Measurements from ENCODE around the gene SYT1. TPM values are rescaled to one million over a fixed set of nuclear protein-coding genes. Genes with fewer than 3 reads are reported as not detected.

SYT1 gene
- total RNA-seq, 4 donors from 2014 or later: 4.1 to 10.0 (median 6.7) TPM

GRCh38 chr12:79085106-79085682 lies 220.6 kb downstream of the SYT1 start:
- TF ChIP-seq CTCF (IDR thresholded peaks at IDR 0.05) (no peak), POLR2A (IDR thresholded peaks at IDR 0.05; ENCODE audit: low read depth) (no peak), POLR2AphosphoS5 (IDR thresholded peaks at IDR 0.05) (no peak), EP300 (IDR thresholded peaks at IDR 0.05) (no peak)
- no peak overlapping the region for H3K27ac ChIP-seq (replicated peaks in 1 of 4)
- no peaks in the 10 kb centered on the region for H3K9me3 ChIP-seq
- H3K4me1 ChIP-seq: no peaks in the 10 kb centered on the region
- H3K27me3 ChIP-seq: no peaks in the 10 kb centered on the region
- H3K4me3 ChIP-seq: no peak overlapping the region
- WGBS: 87% methylated on average over 2 of the region's 2 CpGs
- DNase-seq (ENCODE audit: extremely low spot score): no peak
- intact Hi-C loops (cut with DNase I): no loop called here
- H3K36me3 ChIP-seq: no peaks in the 10 kb centered on the region

- H3K4me1 ChIP-seq: no peaks in the 10 kb centered on the region
- no peaks in the 10 kb centered on the region for H3K36me3 ChIP-seq
- no peak overlapping the region for H3K4me3 ChIP-seq
- intact Hi-C loops (cut with DNase I): no loop called here
- DNase-seq (ENCODE audit: extremely low spot score): no peak
- WGBS: 85% methylated on average over 8 of the region's 8 CpGs
- no peaks in the 10 kb centered on the region for H3K27me3 ChIP-seq
- no peaks in the 10 kb centered on the region for H3K9me3 ChIP-seq
- no peak for TF ChIP-seq CTCF (IDR thresholded peaks at IDR 0.05)
- no peak overlapping the region for H3K27ac ChIP-seq (replicated peaks in 1 of 4)
Observed at GRCh38 chr12:79086541-79087296, 222.1 kb downstream of the SYT1 start.

- H3K4me3 ChIP-seq: no peak overlapping the region
- TF ChIP-seq POLR2A (IDR thresholded peaks at IDR 0.05; ENCODE audit: low read depth) (no peak), EP300 (IDR thresholded peaks at IDR 0.05) (no peak), CTCF (IDR thresholded peaks at IDR 0.05) (no peak), POLR2AphosphoS5 (IDR thresholded peaks at IDR 0.05) (no peak)
- H3K27me3 ChIP-seq: no peaks in the 10 kb centered on the region
- no peak for DNase-seq (ENCODE audit: extremely low spot score)
- 56% methylated on average over 3 of the region's 3 CpGs for WGBS
- H3K27ac ChIP-seq (replicated peaks in 1 of 4): no peak overlapping the region
- H3K4me1 ChIP-seq: peaks cover 0 to 6% (median 0%) of the 10 kb centered on the region in 4 donors
- no peaks in the 10 kb centered on the region for H3K36me3 ChIP-seq
- intact Hi-C loops (cut with DNase I): no loop called here
- H3K9me3 ChIP-seq: no peaks in the 10 kb centered on the region
Observed at GRCh38 chr12:79098530-79098929, 234.0 kb downstream of the SYT1 start.

- TF ChIP-seq EP300 (IDR thresholded peaks at IDR 0.05) (no peak), POLR2AphosphoS5 (IDR thresholded peaks at IDR 0.05) (no peak), CTCF (IDR thresholded peaks at IDR 0.05) (no peak), POLR2A (IDR thresholded peaks at IDR 0.05; ENCODE audit: low read depth) (no peak)
- DNase-seq (ENCODE audit: extremely low spot score): no peak
- Histone ChIP-seq H3K9me3 (no peaks in the 10 kb centered on the region), H3K4me3 (no peak overlapping the region), H3K27ac (replicated peaks in 1 of 4) (no peak overlapping the region), H3K27me3 (no peaks in the 10 kb centered on the region), H3K4me1 (no peaks in the 10 kb centered on the region), H3K36me3 (no peaks in the 10 kb centered on the region)
- intact Hi-C loops (cut with DNase I): no loop called here
- WGBS: 96% methylated on average over 2 of the region's 2 CpGs
Observed at GRCh38 chr12:79108962-79109361, 244.4 kb downstream of the SYT1 start.

GRCh38 chr12:79114896-79115295 lies 250.3 kb downstream of the SYT1 start:
- Histone ChIP-seq H3K27ac (replicated peaks in 1 of 4) (no peak overlapping the region), H3K27me3 (no peaks in the 10 kb centered on the region), H3K36me3 (no peaks in the 10 kb centered on the region), H3K4me1 (no peaks in the 10 kb centered on the region), H3K4me3 (no peak overlapping the region), H3K9me3 (no peaks in the 10 kb centered on the region)
- TF ChIP-seq CTCF (IDR thresholded peaks at IDR 0.05): no peak
- TF ChIP-seq POLR2A (IDR thresholded peaks at IDR 0.05; ENCODE audit: low read depth): no peak
- no peak for TF ChIP-seq POLR2AphosphoS5 (IDR thresholded peaks at IDR 0.05)
- no peak for TF ChIP-seq EP300 (IDR thresholded peaks at IDR 0.05)
- intact Hi-C loops (cut with DNase I): no loop called here
- no peak for DNase-seq (ENCODE audit: extremely low spot score)
